H1 (cell line): Measurements from ENCODE around the gene PTPRD. TPM values are rescaled to one million over a fixed set of nuclear protein-coding genes. Genes with fewer than 3 reads are reported as not detected.

Source experiments
- CTCF ChIA-PET: fragments of 300-600 bp; sonication (Branson Sonifier 250); formaldehyde crosslinking; loops from one replicate; lab custom pipeline; 2021; ENCODE audit not compliant: partially characterized antibody; lab: Charles Lee
- POLR2A ChIA-PET: fragments of 300-600 bp; sonication (Branson Sonifier 250); formaldehyde crosslinking; loops from one replicate; lab custom pipeline; 2021; ENCODE audit warnings: inconsistent platforms; ENCODE audit not compliant: partially characterized antibody; lab: Charles Lee
- DNase-seq, 2 experiments: peaks; one replicate each; pipeline versions ENCODE4 v3.0.0 to v3.0.0-alpha.2; 2010 to 2022; ENCODE audit warnings: low spot score in 2 of 2, low read depth in 1 of 2, mixed read lengths in 1 of 2
- FAIRE-seq: peaks from 2 replicates; lab custom pipeline; 2011; peaks lifted over from hg19 to GRCh38; lab: Jason Lieb, UNC
- H2AFZ ChIP-seq: 2 replicates; pipeline ENCODE4 v1.8.1; 2012; ENCODE audit warnings: low read length, inconsistent platforms
- H2AK5ac ChIP-seq: 2 replicates; pipeline ENCODE4 v1.6.1; 2013; ENCODE audit warnings: low read depth, low read length
- H2BK120ac ChIP-seq: replicated peaks from 2 replicates; pipeline ENCODE3; 2013; ENCODE audit warnings: low read depth, low read length, inconsistent platforms
- H2BK12ac ChIP-seq: 2 replicates; pipeline ENCODE4 v1.6.1; 2013; ENCODE audit warnings: low read depth, low read length
- H2BK15ac ChIP-seq: 2 replicates; pipeline ENCODE4 v1.6.1; 2013; ENCODE audit warnings: low read length
- H2BK20ac ChIP-seq: 2 replicates; pipeline ENCODE4 v1.6.1; 2013; ENCODE audit warnings: low read length
- H2BK5ac ChIP-seq: 2 replicates; pipeline ENCODE4 v1.6.1; 2013; ENCODE audit warnings: low read depth, low read length
- H3K14ac ChIP-seq: 2 replicates; pipeline ENCODE4 v1.6.1; 2013; ENCODE audit warnings: inconsistent platforms; ENCODE audit not compliant: insufficient read length
- H3K18ac ChIP-seq: 2 replicates; pipeline ENCODE4 v1.6.1; 2013; ENCODE audit warnings: low read length; ENCODE audit errors: extremely low read depth
- H3K23ac ChIP-seq: 2 replicates; pipeline ENCODE4 v1.6.1; 2013; ENCODE audit warnings: inconsistent platforms; ENCODE audit not compliant: insufficient read length
- H3K23me2 ChIP-seq: 2 replicates; pipeline ENCODE4 v1.6.1; 2013; ENCODE audit warnings: low read depth, low read length
- H3K27ac ChIP-seq: 2 replicates; pipeline ENCODE4 v1.6.1; 2011; ENCODE audit warnings: low read depth, low read length, inconsistent platforms
- H3K27me3 ChIP-seq, 4 experiments: replicated peaks in 1 of 4; 1 replicate in 1 of 4; 2 replicates in 3 of 4; pipeline versions ENCODE4 v1.6.1 to v1.8.1; 2011 to 2013; ENCODE audit warnings: low read length in 3 of 4, mild to moderate bottlenecking in 3 of 4, inconsistent platforms in 2 of 4, mixed read lengths in 2 of 4, moderate library complexity in 1 of 4; ENCODE audit not compliant: control insufficient read depth in 3 of 4, insufficient read depth in 3 of 4; ENCODE audit errors: extremely low read depth in 1 of 4
- H3K36me3 ChIP-seq, 4 experiments: 2 replicates each; pipeline versions ENCODE4 v1.6.1 to v1.8.1; 2011 to 2013; ENCODE audit warnings: mild to moderate bottlenecking in 4 of 4, low read length in 3 of 4, moderate library complexity in 2 of 4, control low read depth in 1 of 4, inconsistent platforms in 1 of 4; ENCODE audit not compliant: insufficient read depth in 4 of 4, control insufficient read depth in 2 of 4
- H3K4ac ChIP-seq: replicated peaks from 2 replicates; pipeline ENCODE3; 2013; ENCODE audit warnings: low read length, low read depth, mixed read lengths, inconsistent platforms; ENCODE audit not compliant: insufficient read length
- H3K4me1 ChIP-seq, 4 experiments: replicated peaks in 1 of 4; 1 replicate in 1 of 4; 2 replicates in 3 of 4; pipeline versions ENCODE4 v1.6.1 to v1.8.1; 2011 to 2013; ENCODE audit warnings: low read length in 3 of 4, inconsistent platforms in 2 of 4, mixed read lengths in 1 of 4; ENCODE audit not compliant: insufficient read depth in 4 of 4, control insufficient read depth in 3 of 4
- H3K4me2 ChIP-seq, 2 experiments: 2 replicates each; pipeline versions ENCODE4 v1.6.1 to v1.8.1; 2011 to 2013; ENCODE audit warnings: low read depth in 2 of 2, low read length in 2 of 2, control low read depth in 1 of 2, inconsistent platforms in 1 of 2, mild to moderate bottlenecking in 1 of 2; ENCODE audit not compliant: insufficient read depth in 1 of 2
- H3K4me3 ChIP-seq, 4 experiments: fragments of 200-600, 300-600 bp in 1 of 4; sonication (generic), shearing (Covaris generic), sonication (Bioruptor Twin) in 1 of 4; 2 replicates each; pipeline versions ENCODE4 v1.5.1 to v1.8.1; 2011 to 2016; ENCODE audit warnings: low read length in 4 of 4, low read depth in 3 of 4, control low read depth in 2 of 4, inconsistent platforms in 2 of 4, mild to moderate bottlenecking in 2 of 4, mixed read lengths in 1 of 4, moderate library complexity in 1 of 4; ENCODE audit not compliant: insufficient read depth in 2 of 4; ENCODE audit errors: extremely low read depth in 1 of 4
- H3K56ac ChIP-seq: replicated peaks from 2 replicates; pipeline ENCODE3; 2013; ENCODE audit warnings: low read depth, mild to moderate bottlenecking, mixed read lengths, low read length, inconsistent platforms; ENCODE audit not compliant: insufficient read length
- H3K79me1 ChIP-seq: 2 replicates; pipeline ENCODE4 v1.6.1; 2013; ENCODE audit warnings: low read depth, low read length, control low read depth
- H3K79me2 ChIP-seq, 2 experiments: 2 replicates each; pipeline versions ENCODE4 v1.6.1 to v1.8.1; 2012 to 2013; ENCODE audit warnings: low read length in 2 of 2, mild to moderate bottlenecking in 2 of 2, inconsistent platforms in 1 of 2; ENCODE audit not compliant: insufficient read depth in 2 of 2, control insufficient read depth in 1 of 2
- H3K9ac ChIP-seq, 4 experiments: replicated peaks in 1 of 4; 1 replicate in 1 of 4; 2 replicates in 3 of 4; pipeline versions ENCODE4 v1.6.1 to v1.8.1; 2011 to 2013; ENCODE audit warnings: low read depth in 3 of 4, low read length in 3 of 4, control low read depth in 2 of 4, mild to moderate bottlenecking in 2 of 4, moderate library complexity in 2 of 4, inconsistent platforms in 1 of 4; ENCODE audit errors: extremely low read depth in 1 of 4
- H3K9me3 ChIP-seq, 2 experiments: 2 replicates each; pipeline versions ENCODE4 v1.6.1 to v1.8.1; 2012 to 2013; ENCODE audit warnings: mild to moderate bottlenecking in 2 of 2, moderate library complexity in 2 of 2, control low read depth in 1 of 2, inconsistent platforms in 1 of 2, low read depth in 1 of 2, low read length in 1 of 2, mixed read lengths in 1 of 2; ENCODE audit not compliant: insufficient read depth in 2 of 2
- H4K20me1 ChIP-seq, 2 experiments: replicated peaks in 1 of 2; 2 replicates each; pipeline versions ENCODE3 to v1.8.1; 2011 to 2013; ENCODE audit warnings: inconsistent platforms in 2 of 2, low read length in 2 of 2, mild to moderate bottlenecking in 1 of 2; ENCODE audit not compliant: insufficient read depth in 2 of 2, control insufficient read depth in 1 of 2
- H4K5ac ChIP-seq: 2 replicates; pipeline ENCODE4 v1.6.1; 2013; ENCODE audit warnings: low read length, low read depth, mixed read lengths, inconsistent platforms; ENCODE audit not compliant: insufficient read length
- H4K8ac ChIP-seq: 2 replicates; pipeline ENCODE4 v1.8.0; 2013; ENCODE audit warnings: mild to moderate bottlenecking, moderate library complexity, low read length, inconsistent platforms; ENCODE audit not compliant: insufficient read depth; ENCODE audit errors: extremely low read depth
- H4K91ac ChIP-seq: replicated peaks from 2 replicates; pipeline ENCODE3; 2013; ENCODE audit warnings: low read length, mixed read lengths, inconsistent platforms; ENCODE audit not compliant: insufficient read length
- CEBPB ChIP-seq: IDR thresholded peaks from 2 replicates; pipeline ENCODE4 v1.6.1; 2012; ENCODE audit warnings: low read depth, low read length
- CTBP2 ChIP-seq: IDR thresholded peaks from 2 replicates; pipeline ENCODE4 v1.7.0; 2011; ENCODE audit warnings: borderline replicate concordance, mild to moderate bottlenecking, moderate library complexity, mixed read lengths, low read length; ENCODE audit not compliant: insufficient read depth, insufficient read length
- MAFK ChIP-seq: IDR thresholded peaks from 2 replicates; pipeline ENCODE4 v1.6.1; 2012; ENCODE audit warnings: low read depth, mild to moderate bottlenecking, improper control_type of control experiment, low read length
- RXRA ChIP-seq: IDR thresholded peaks from 2 replicates; pipeline ENCODE4 v1.6.1; 2011; ENCODE audit warnings: low read depth, mild to moderate bottlenecking, low read length, moderate library complexity; ENCODE audit not compliant: insufficient read depth
- TEAD4 ChIP-seq: IDR thresholded peaks from 2 replicates; pipeline ENCODE4 v1.6.1; 2012; ENCODE audit warnings: low read depth, low read length, inconsistent platforms, mixed read lengths
- YY1 ChIP-seq: IDR thresholded peaks from 2 replicates; pipeline ENCODE4 v1.6.1; 2011; ENCODE audit warnings: low read depth, mild to moderate bottlenecking, low read length
- WGBS, 2 experiments: shearing (Covaris generic) in 1 of 2; methylation state at CpG; one replicate each; pipeline versions ENCODE4 v1.1.6 to v1.1.7; 2013 to 2015; ENCODE audit warnings: low lambda C conversion rate in 2 of 2, mixed read lengths in 2 of 2, inconsistent platforms in 1 of 2, low coverage in 1 of 2, missing lambda C conversion rate in 1 of 2; ENCODE audit not compliant: insufficient replicate concordance in 2 of 2, insufficient coverage in 1 of 2, insufficient read length in 1 of 2; ENCODE audit errors: extremely low coverage in 1 of 2, missing lambda C conversion rate in 1 of 2; 5-methylcytosine and 5-hydroxymethylcytosine counted together
- polyA plus RNA-seq, 7 experiments: library from polyadenylated mRNA; depleted of rRNA in 3 of 7; stranded (reverse) in 5 of 7; unstranded in 2 of 7; fragments of >200 nt in 5 of 7; fragments of 200-250 nt in 2 of 7; gene quantifications; 1 replicate in 5 of 7; 2 replicates in 1 of 7; 4 replicates in 1 of 7; pipeline versions ENCODE4 v1.2.1 to v1.2.3, GENCODE V29; 2011 to 2013; ENCODE audit warnings: missing spikeins in 2 of 7, mixed read lengths in 2 of 7
- total RNA-seq: library from RNA; stranded (reverse); fragmentation: NEBNext Ultra II Directional; extraction: Animal tissue kit (Norgen Biotek cat#: 25700); gene quantifications from 2 replicates; pipeline ENCODE4 v1.2.1, GENCODE V29; 2021
- TF ChIP-seq, protein P1 (sequence below): IDR thresholded peaks from 2 replicates; pipeline ENCODE4 v1.6.1; 2011; ENCODE audit warnings: low read depth, mild to moderate bottlenecking, low read length; ENCODE audit not compliant: insufficient read depth

The PTPRD gene
- total and polyA plus RNA-seq, 2 of the 8 experiments (the other 6 are each of a cell fraction or from before 2014, with no cell fraction given) = 17.2 to 77.0 TPM

DNA sequence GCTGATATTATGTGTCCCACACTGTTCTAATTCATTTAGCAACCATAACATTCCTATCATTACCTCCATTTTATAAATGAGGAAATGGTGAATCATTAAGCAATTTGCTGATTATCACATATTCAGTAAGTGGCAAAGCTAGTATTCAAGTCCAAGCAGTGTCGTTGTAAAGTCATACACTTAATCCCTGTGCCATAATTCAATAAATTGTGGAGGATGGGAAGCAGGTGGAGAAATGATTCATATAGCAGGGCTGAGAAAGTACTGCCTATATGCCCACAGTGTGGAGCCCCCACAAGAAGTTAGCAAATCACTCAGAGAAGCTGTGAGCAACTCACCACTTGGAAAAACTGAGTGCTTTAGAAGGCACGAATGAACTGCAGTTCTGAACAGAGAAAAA lies 691.0 kb downstream of the PTPRD start:
- no peak for TF ChIP-seq CTBP2
- no peak for TF ChIP-seq YY1
- TF ChIP-seq MAFK = no peak
- no peak for TF ChIP-seq RXRA
- TF ChIP-seq, protein P1, sequence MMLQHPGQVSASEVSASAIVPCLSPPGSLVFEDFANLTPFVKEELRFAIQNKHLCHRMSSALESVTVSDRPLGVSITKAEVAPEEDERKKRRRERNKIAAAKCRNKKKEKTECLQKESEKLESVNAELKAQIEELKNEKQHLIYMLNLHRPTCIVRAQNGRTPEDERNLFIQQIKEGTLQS = no peak
- TF ChIP-seq TEAD4 = no peak
- TF ChIP-seq CEBPB = no peak
- no peak for FAIRE-seq
- Histone ChIP-seq H3K27ac (no peak overlapping the region), H4K8ac (no peak overlapping the region), H4K20me1 (no peaks in the 10 kb centered on the region), H2BK5ac (no peak overlapping the region), H2BK20ac (no peak overlapping the region), H3K27me3 (no peaks in the 10 kb centered on the region), H3K79me1 (no peaks in the 10 kb centered on the region), H2BK120ac (no peak overlapping the region), H2BK15ac (no peak overlapping the region), H3K9me3 (no peaks in the 10 kb centered on the region), H2AK5ac (no peak overlapping the region), H3K79me2 (no peaks in the 10 kb centered on the region), H4K91ac (no peak overlapping the region), H3K4me1 (no peaks in the 10 kb centered on the region), H3K4me3 (no peak overlapping the region), H2BK12ac (no peak overlapping the region), H3K18ac (no peak overlapping the region), H3K4me2 (no peak overlapping the region), H3K4ac (no peak overlapping the region), H3K56ac (no peak overlapping the region), H2AFZ (peak overlapping the region; percentile 64; the same call in 1 of the 2 replicates), H3K23ac (no peak overlapping the region), H4K5ac (no peak overlapping the region), H3K23me2 (no peaks in the 10 kb centered on the region), H3K14ac (no peak overlapping the region), H3K36me3 (no peaks in the 10 kb centered on the region), H3K9ac (no peak overlapping the region)
- DNase-seq = no peak
- 94% methylated on average over 2 of the region's 2 CpGs; no CpG with 5 or more reads in 1 of the 2 experiments for WGBS, 2 experiments
- CTCF ChIA-PET = interaction anchor here (1.2 to 5.7 kb wide), 4 partner anchors 9 to 66 kb away, joined by 4 to 29 read pairs (median 6); no protein-coding TSS in a partner anchor
- POLR2A ChIA-PET = no interaction called here
